GDM1 (cell line): Measurements from ENCODE around the gene VPS45.
A peak's percentile ranks its signal among the peaks of the same experiment; 100 is the strongest.
"Not testable (repeated sequence)": the region's sequence is repeated elsewhere in the genome, so short reads cannot be mapped to it uniquely, and the experiment has no call there.

Experiments used
- DNase-seq: peaks from one replicate; lab custom pipeline; 2025; lab: John Stamatoyannopoulos, UW

VPS45 gene

DNA sequence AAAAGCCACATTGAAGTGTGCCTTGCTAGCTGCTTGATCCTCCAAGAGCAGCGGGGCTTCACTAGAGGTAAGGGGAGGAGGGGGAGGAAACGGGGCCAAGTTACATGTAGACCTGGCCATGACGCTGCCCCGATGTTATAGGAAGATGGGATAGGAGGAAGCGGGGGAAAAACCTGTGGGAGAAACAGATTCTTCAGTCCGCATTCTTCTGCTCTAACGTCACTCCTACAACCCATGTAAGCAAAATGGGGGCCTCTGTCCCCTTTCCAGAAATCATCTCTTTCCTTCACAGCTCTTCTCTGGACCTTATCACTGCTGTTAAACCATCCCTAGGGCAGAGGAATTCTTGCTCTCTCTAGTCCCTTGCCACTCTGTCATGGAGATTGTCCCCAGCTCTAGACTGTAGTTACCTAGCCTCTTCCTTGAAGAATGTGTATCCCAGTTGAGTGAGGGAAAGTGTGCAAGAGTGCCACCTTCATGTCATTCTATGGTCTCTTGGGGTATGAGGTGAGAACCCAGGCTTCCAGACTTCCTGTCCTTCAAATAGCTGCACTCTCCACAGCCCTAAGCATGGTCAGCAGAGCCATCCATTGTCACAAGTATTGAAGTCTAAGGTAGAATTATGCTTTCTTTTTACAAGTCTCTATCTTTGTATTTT, 93.5 kb downstream of the VPS45 start:
- DNase-seq, result no peak

DNA sequence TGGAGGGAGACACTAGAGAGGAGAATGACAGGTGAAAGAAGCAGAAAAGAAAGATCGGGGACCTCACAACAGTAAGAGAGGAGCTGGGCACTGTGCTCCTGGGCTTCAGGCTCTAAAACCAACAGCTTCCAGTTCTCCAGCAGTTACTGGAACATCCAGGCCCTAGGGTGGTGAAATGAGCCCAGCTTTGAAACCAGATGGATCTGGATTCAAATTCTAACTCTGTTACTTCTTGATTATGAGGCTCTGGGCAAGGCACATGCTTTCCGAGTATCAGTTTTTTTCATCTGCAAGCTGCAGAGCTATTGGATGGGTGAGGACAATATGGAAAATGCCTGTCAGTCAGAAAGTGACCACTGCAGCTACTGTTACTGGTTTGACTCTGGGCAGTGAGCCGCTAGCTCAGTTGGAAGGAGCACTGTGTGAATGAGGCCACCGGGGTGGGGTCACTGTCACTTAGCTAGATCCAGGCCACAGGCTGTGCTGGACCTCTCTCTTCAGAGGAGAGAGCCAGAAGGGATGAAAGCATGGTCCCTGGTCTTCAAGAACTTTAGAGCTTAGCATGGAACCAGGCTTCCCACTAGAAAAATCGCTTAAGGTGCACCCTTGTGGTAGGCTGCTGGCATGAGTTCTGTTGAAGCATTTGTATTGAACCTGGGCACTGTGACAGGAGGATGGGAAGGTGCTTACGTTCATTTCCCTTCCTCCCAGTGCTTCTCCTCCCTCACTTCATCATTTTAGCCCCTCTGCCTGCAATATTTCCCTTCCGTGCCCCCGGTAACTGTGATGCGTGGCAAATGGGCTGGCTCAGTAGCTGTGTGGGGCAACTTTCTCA, 94.4 kb downstream of the VPS45 start:
- DNase-seq, result no peak

DNA sequence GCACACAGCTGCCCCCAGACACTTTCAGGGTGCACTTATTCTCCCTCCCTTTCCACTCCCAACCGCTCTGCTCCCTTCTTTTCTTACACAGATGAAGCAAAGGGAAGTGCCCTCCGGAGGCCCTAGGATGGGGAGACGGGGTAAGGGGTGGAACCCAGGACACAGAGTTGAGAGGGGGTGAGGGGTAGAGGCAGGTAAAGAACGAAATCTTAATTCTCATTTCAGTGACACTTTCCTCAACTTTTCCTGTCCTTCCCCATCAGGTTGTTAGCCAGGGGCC, 94.9 kb downstream of the VPS45 start:
- no peak for DNase-seq

DNA sequence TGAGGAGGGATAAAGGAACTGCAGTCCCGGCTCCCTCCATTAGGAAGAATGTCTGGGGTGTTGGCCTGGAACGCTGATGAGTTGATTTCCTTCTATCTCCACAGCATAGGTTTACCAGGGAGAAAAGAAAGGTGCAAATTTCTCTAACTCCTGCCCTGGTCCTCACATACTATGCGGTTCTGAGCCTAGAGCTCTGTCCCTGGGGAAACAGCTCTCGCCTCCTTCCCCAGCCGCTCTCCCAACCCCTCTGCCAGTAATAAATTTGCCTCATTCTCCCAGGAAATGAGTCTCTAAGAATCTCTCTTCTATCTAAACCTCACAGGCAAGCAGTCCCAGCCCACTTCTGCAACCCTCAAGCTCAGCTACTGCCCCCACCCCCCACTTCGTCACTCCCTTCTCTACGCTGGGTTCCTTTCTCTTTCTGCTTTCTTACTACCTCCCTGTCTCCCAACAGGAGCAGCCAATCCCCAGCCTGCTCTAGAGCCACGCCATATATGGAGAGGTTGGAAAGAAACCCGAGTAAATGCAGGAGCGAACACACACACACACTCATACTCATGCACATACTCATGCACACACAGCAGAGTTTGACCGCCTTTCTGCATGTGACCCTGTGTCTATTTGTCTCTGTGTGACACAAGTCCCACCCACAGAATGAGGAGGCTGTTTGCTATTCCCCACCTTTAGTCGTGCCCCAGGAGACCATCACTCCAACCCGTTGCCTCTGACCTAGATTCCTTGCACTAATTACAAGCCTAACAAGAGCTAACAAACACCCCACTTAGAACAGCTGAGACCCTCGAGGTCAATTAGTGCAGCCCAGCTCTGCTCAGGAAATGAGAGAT, 95.5 kb downstream of the VPS45 start:
- DNase-seq, result peak; percentile 95

DNA sequence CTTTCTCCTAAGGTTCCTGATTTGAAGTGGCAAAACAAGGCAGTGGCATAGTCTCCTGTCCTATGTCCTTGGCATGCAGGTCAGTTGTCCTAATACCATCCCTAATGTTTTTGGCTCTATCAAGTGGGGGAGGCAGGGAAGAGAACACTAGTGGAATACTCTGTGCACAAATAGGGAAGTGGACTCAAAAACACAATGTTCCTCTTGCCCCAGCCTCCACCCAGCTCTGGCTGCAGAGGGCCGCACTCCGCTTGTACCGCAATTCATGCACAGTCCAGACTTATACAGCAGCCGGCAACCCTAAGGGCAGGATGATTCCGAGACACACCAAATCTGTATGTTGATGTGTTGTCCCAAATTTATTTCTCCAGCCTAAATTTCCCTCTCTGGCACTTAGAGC, 96.6 kb downstream of the VPS45 start:
- DNase-seq, result no peak

DNA sequence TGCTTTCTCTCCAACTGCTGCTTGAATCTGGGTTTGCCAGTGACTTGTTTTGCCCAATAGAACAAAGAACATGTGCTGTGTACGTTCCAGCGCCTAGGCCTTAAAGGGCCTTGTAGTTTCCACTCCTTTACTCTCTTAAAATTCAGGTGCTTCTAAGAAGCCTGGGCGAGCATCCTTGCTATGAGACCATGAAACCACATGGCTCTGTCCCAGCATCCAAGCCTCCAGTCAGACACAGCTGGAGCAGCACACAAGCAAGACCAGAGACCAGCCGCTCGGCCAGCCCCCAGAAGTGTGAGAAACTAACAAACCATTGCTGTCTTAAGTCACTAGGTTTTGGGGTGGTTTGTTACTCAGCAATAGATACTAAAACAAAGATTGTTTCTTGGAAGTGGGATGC, 97.2 kb downstream of the VPS45 start:
- no peak for DNase-seq

DNA sequence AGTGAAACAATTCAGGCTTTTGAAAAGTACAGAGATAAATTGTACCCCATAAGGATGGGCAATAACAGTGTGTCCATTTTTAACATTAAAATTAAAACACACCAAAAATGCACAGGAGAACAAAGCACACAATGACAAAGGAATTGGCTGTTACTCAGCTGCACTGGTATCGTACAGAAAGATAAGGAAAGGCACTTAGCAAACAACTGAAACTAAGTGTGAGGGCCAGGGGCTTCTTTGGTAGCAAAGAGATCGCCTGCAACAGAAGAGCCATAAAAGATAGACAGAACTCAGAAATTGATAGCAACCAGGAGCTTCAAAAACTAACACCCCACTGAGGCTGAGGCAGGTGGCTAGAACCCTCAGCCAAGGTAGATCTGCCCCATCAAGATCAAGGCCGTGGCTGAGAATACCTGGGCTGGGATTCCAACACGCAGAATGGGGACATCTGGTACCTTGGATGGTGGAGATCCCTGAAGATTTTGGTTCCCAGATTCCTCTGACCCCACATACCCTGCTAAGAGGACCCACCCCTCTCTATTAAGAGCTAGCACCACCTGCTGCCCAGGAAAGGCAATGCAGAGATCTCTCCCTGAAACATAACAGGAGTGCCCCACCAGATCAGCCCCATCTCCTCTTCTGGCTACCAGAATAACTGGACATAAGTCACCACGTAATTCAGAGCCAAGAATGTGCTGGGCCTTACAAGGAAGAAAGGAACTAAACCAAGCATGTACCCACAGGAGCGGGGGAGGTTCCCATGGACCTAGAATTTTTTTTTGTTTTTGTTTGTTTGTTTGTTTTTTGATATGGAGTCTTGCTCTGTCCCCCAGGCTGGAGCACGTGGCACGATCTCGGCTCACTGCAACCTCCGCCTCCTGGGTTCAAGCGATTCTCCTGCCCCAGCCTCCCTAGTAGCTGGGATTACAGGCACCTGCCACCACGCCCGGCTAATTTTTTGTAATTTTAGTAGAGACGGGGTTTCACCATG, 98.3 kb downstream of the VPS45 start:
- DNase-seq, result peak; percentile 42

DNA sequence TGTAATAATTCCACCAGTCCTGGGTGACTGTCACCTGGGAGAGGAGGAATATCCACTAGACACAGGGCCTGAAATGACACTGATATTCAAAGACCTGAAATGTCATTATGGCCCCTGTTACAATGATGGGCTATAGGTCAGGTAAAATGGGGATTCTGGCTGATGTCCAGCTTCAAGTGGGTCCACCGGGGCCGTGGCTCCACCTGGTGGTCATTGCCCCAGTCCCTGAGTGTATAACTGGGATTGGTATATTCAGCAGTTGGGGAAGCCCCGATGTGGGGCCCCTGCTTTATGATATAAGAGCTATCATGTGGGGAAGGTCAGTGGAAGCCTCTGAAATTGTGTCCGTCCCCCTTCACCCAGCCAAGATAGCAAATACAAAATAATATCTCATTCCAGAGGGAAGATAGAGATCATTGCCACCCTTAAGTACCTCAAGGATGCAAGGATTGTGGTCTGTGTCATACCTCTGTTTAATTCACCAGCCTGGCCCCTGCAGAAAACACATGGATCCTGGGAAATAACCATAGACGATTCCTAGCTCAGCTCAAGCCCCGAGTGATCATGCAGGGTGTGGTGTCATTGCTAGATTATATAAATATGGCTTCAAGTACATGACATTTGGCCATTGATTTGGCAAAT, 101.5 kb downstream of the VPS45 start:
- DNase-seq, result peak; percentile 26

DNA sequence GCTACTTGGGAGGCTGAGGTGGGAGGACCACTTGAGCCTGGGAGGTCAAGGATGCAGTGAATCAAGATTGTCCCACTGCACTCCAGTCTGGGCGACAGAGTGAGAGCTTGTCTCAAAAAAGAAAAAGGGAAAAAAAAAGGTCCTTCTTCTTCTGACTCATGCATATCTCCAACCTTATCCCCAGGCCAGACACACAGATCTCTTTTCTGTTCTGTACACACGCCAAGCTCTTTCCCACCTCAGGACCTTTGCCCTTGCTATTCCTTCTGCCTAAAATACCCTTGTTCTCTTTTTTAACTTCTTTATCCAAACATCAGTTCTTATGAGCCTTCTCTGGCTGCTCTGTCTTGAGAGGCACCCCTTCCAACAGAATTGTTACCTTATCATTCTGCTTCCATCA, 104.2 kb downstream of the VPS45 start:
- no peak for DNase-seq

DNA sequence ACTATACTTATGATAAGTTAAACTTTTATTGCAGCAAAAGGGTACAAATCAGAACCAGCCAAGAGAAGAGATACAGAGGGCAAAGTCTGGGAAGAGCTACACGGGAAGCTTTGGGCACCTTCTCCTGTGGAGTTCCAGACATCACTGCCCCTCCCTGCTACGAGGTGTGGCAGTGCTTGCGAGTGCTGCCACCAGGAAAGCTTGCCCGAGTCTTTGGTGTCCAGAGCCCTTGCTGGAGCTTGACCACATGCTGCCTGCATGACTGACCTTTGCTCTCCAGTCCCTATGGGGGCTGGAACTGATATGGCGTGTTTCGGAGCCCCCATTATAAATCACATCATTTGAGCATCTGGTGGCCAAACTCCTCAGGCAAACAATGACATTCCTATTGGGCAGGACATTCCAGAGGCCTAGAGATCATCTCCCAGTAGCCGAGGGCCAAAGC, 105.6 kb downstream of the VPS45 start:
- no peak for DNase-seq

DNA sequence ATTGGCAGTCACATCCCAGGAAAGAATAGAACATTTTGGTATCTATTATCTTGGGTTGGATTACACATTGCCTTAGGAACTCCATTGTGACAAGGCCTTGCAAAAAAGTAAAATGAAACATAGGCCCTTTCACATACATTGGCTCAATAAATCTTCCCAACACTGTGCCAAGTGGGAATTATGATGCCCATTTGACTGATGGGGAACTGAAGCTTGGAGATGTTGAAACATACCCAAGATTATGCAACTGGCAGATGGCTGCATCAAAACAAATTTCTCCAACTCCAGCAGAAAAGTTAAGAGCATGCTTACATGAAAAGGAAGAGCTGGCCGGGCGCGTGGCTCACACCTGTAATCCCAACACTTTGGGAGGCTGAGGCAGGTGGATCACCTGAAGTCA, 109.0 kb downstream of the VPS45 start:
- DNase-seq, result no peak

DNA sequence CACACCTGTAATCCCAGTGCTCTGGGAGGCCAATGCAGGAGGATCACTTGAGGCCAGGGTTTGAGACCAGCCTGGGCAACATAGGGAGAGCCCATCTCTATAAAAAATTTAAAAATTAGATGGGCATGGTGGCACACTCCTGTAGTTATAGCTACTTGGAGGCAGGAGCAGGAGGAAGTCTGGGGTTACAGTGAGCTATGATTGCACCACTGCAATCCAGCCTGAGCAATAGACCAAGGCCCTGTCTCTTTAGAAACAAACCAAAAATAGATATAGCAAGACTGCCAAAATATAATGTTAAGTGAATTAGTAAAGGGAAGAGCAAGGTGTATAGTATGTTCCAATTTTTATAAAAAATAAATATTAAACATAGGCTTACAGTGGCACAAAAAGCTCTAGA, 111.0 kb downstream of the VPS45 start:
- DNase-seq, result no peak

DNA sequence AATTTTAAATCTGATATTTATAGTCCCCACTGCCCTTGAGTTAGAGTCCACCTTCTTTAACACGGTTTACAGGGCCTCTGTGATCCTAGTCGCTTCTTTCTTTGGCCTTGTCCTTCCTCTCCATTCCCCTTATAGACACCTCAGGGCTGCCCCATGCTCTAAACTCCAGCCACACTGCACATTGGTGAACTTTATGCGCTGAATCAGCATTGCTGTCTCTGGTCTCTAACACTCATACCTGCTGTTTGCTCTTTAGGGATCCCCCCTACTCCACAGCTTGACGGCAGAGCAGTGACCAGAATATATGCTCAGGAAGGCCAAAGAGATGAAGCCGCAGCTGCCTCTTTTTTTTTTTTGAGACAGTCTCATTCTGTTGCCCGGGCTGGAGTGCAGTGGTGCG, 112.3 kb downstream of the VPS45 start:
- no peak for DNase-seq

DNA sequence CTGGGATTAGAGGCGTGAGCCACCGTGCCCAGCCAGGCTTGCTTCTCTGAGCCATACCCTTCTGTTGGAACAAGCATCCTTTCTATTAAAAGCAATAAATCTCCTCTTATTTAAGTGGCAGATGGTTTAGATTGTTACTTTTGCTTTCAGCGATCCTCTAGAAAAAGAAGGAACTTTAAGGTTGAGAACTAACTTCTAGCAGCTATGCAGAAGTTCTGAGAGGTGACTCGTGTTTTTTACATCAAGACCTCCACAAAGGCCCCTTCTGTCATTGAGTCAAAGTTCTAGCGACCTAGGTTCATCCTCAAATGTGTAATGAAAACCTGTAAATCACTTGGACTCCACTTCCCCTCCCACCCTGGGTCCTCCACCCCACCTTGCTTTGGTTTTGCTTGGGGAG, 112.9 kb downstream of the VPS45 start:
- DNase-seq, result peak; percentile 11

DNA sequence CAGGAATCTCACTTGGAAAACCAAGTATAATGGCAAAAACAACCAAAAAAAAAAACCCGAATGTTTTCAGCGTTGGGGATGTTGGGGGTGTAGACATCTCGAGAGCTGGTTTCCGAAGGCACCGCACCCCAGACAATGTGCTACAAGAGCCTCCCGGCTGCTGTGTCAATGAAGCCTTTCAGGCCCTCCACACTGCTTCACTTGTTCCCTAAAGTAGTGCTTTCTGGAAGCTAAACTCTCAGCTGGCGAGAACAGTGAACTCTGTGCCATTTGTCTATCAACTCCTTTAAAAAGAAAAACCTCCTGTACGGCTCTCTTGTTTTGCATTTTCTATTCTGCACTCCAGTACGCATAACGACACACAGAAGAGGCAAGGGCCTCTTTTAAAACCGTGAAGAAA, 114.7 kb downstream of the VPS45 start:
- no peak for DNase-seq

DNA sequence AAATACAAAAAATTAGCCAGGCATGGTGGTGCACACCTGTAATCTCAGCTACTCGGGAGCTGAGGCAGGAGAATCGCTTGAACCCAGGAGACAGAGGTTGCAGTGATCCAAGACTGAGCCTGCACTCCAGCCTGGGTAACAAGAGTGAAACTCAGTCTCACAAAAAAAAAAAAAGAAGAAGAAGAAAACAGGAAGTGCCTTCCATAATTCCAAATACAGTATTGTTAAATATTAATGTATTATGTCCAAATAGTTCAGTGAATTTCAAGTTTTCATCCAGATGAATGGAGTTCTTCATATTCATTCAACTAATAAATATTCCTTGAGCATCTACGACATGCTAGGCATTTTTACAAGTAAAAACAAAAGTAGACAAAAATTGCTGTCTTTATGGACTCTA, 115.5 kb downstream of the VPS45 start:
- DNase-seq, result no peak

DNA sequence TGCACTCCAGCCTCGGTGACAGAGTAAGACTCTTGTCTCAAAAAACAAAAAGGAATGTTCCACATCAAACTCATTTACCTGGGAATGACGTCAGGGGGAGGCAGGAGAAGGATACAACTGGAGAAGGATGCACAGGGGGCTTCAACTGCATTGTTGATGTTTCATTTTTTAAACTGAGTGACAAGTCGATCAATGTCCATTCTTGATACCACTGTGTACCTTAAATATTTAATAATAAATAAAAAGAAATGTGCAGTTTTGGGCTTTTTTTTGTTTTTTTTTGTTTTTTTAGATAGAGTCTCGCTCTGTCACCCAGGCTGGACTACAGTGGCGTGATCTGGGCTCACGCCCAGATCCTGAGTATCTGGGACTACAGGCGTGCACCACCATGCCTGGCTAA, 117.9 kb downstream of the VPS45 start:
- no peak for DNase-seq

DNA sequence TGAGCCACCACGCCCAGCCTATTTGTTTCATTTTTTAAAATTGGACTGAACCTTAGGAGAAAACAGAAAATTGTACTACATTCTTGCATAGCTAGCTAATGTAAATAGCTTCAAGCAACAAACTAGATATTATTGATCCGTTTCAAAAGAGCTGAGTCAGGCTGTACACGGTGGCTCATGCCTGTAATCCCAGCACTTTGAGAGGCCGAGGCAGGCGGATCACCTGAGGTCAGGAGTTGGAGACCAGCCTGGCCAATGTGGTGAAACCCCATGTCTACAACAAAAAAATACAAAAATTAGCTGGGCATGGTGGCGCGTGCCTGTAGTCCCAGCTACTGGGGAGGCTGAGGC, 118.8 kb downstream of the VPS45 start:
- not testable (repeated sequence) for DNase-seq

DNA sequence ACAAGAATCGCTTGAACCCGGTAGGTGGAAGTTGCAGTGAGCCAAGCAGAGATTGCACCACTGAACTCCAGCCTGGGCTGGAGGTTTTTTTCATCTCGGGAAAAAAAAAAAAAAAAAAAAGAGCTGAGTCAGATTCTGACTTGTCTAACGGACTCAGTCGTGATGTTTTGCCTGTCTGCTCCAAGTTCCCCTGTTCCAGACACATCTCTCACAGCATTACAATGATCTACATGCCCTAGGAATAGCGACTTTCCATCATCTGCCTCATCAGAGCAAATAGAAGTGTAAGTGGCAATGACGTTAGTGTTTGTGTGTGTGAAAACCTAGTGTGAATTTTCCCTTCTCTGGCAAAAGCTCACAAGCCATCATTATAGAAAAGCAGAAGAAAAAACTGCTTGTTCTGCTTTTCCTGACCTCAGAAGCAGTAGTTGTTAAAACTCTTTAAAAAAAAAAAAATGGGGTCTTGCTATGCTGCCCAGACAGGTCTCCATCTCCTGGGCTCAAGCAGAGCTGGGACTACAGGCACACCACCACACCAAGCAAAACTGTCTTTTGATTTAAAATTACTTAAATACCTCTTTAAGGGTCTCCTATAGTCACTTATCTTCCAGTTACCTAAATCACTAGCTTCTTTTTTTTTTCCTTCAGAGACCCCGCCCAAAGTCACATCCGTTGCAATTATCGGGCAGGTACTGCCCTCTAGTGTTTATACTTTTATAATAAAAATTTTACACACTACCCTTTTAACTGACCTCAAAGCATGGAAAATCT, 119.4 kb downstream of the VPS45 start:
- DNase-seq, result peak; percentile 46

DNA sequence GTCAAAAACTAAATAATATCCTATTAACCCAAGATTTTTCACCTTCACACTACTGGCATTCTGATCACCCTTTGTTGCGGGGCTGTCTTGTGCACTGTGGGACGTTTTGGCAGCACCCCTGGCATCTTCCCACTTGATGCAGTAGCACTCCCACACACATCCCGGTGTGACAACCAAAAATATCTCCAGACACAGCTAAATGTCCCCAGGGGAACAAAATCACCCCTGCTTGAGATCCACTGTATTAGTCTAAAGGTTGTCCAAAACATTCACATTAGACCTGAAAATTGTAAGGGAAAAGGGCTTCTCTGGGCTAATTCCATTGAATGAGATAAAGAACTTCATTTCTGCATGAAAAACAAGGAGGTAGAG, 120.0 kb downstream of the VPS45 start:
- DNase-seq, result no peak

DNA sequence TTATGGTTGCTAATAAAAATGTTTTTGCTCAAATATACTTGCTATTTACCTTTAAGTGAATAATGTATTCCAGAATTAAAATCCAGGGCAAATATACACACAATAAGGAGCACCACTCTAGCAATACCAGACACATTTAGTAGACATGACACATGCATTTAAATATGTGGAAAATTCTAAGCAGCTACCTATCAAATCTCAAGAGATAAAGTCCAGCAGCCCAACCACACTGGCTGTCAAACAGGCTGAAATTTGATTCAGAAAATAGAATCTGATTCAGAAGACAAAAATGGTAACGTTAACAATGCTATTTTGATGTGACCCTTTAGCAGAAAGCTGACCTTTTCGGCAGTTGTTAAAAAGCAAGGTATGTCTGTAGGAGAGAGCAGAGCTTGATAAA, 124.4 kb downstream of the VPS45 start:
- no peak for DNase-seq
